HCT116 (cell line): ENCODE data around the gene KLHL3. TPM values are rescaled to one million over a fixed set of nuclear protein-coding genes. Genes with fewer than 3 reads are reported as not detected.

Experiments used
- ATAC-seq: fragments of 200-7000 bp; cut with Tn5 transposase; 2 replicates; pipeline ENCODE4 v1.9.1; 2020; ENCODE audit warnings: mild to moderate bottlenecking, moderate library complexity
- BruUV-seq: library from RNA; stranded (reverse); fragments of 400-500 nt; replicated peaks from 2 replicates; lab custom pipeline; 2021; lab: Mats Ljungman, UMichigan
- CTCF ChIA-PET: fragments of 300-600 bp; sonication (Branson Sonifier 250); formaldehyde crosslinking; loops from one replicate; lab custom pipeline; 2021; ENCODE audit warnings: antibody characterized with exemption; lab: Charles Lee
- POLR2A ChIA-PET: fragments of 300-600, 350-600 bp; sonication (Branson Sonifier 250); formaldehyde crosslinking; loops from one replicate; lab custom pipeline; 2021; ENCODE audit warnings: antibody characterized with exemption; lab: Charles Lee
- RAD21 ChIA-PET, 2 experiments: fragments of 300-600 bp; sonication (Branson Sonifier 250); formaldehyde crosslinking; loops; one replicate each; lab custom pipeline; 2023; ENCODE audit warnings: low total read pairs in 2 of 2; ENCODE audit not compliant: uncharacterized antibody in 2 of 2, unreplicated experiment in 2 of 2, low non-redundant PET in 1 of 2; lab: Charles Lee
- DNase-seq: peaks from one replicate; pipeline ENCODE4 v3.0.0-alpha.2; 2010; ENCODE audit warnings: low read depth, low spot score
- H2AFZ ChIP-seq: fragments of 200-600 bp; shearing (Covaris generic), sonication (generic); 2 replicates; pipeline ENCODE4 v1.6.1; 2017; ENCODE audit warnings: low read depth, mixed run types, mixed read lengths, antibody characterized with exemption, low read length; ENCODE audit not compliant: poor library complexity, severe bottlenecking
- H3K27ac ChIP-seq: 2 replicates; pipeline ENCODE4 v1.5.1; 2012; ENCODE audit warnings: low read depth, low read length
- H3K27me3 ChIP-seq: fragments of 200-600 bp; sonication (generic); 2 replicates; pipeline ENCODE4 v1.6.1; 2016; ENCODE audit warnings: mixed run types, low read length, mixed read lengths; ENCODE audit not compliant: insufficient read depth
- H3K36me3 ChIP-seq, 2 experiments: fragments of 200-500 bp in 1 of 2; fragments of 200-600 bp in 1 of 2; sonication (Bioruptor generic) in 1 of 2; sonication (generic) in 1 of 2; 2 replicates each; pipeline versions ENCODE4 v1.5.1 to v1.6.1; 2014 to 2016; ENCODE audit warnings: low read length in 2 of 2, inconsistent platforms in 1 of 2, mixed read lengths in 1 of 2, mixed run types in 1 of 2; ENCODE audit not compliant: insufficient read depth in 2 of 2, control insufficient read depth in 1 of 2
- H3K4me1 ChIP-seq, 2 experiments: fragments of 200-600 bp in 1 of 2; sonication (generic) in 1 of 2; 2 replicates each; pipeline versions ENCODE4 v1.5.1 to v1.6.1; 2012 to 2017; ENCODE audit warnings: low read length in 2 of 2, inconsistent platforms in 1 of 2, mild to moderate bottlenecking in 1 of 2, mixed read lengths in 1 of 2, mixed run types in 1 of 2, moderate library complexity in 1 of 2; ENCODE audit not compliant: insufficient read depth in 2 of 2, control insufficient read depth in 1 of 2
- H3K4me2 ChIP-seq: fragments of 200-600 bp; sonication (generic); 2 replicates; pipeline ENCODE4 v1.6.1; 2017; ENCODE audit warnings: mixed run types, low read length, mixed read lengths
- H3K4me3 ChIP-seq, 2 experiments: fragments of 200-600 bp in 1 of 2; sonication (generic) in 1 of 2; replicated peaks in 1 of 2; 2 replicates each; pipeline ENCODE4 v1.5.1; 2011 to 2016; ENCODE audit warnings: low read length in 2 of 2, control low read depth in 1 of 2, low read depth in 1 of 2, mild to moderate bottlenecking in 1 of 2, mixed read lengths in 1 of 2, mixed run types in 1 of 2
- H3K79me2 ChIP-seq: fragments of 200-600 bp; sonication (generic); 2 replicates; pipeline ENCODE4 v1.6.1; 2017; ENCODE audit warnings: mild to moderate bottlenecking, mixed run types, low read length, moderate library complexity, mixed read lengths; ENCODE audit not compliant: insufficient read depth
- H3K9ac ChIP-seq: fragments of 200-600 bp; sonication (generic); 2 replicates; pipeline ENCODE4 v1.6.1; 2016; ENCODE audit warnings: low read length, mixed read lengths
- H3K9me2 ChIP-seq: fragments of 200-600 bp; sonication (generic), shearing (Covaris generic); 2 replicates; pipeline ENCODE4 v1.6.1; 2017; ENCODE audit warnings: mixed run types, mild to moderate bottlenecking, moderate library complexity; ENCODE audit not compliant: insufficient read depth
- H3K9me3 ChIP-seq, 2 experiments: fragments of 200-500 bp in 1 of 2; fragments of 200-600 bp in 1 of 2; sonication (Bioruptor generic) in 1 of 2; sonication (generic) in 1 of 2; 2 replicates each; pipeline ENCODE4 v1.6.1; 2014 to 2017; ENCODE audit warnings: low read length in 2 of 2, mixed read lengths in 2 of 2, inconsistent platforms in 1 of 2, low read depth in 1 of 2, mild to moderate bottlenecking in 1 of 2, mixed run types in 1 of 2, moderate library complexity in 1 of 2; ENCODE audit not compliant: control insufficient read depth in 1 of 2, insufficient read depth in 1 of 2
- H4K20me1 ChIP-seq: fragments of 200-600 bp; sonication (generic), shearing (Covaris generic); 2 replicates; pipeline ENCODE4 v1.6.1; 2017; ENCODE audit warnings: mixed run types, mild to moderate bottlenecking, moderate library complexity; ENCODE audit not compliant: insufficient read depth
- CBX3 ChIP-seq: IDR thresholded peaks from 2 replicates; pipeline ENCODE4 v1.6.1; 2012; ENCODE audit warnings: low read depth
- EZH2phosphoT487 ChIP-seq: fragments of 200-600 bp; IDR thresholded peaks from 2 replicates; pipeline ENCODE4 v1.6.1; 2018; ENCODE audit warnings: antibody characterized with exemption, borderline replicate concordance
- JUND ChIP-seq: IDR thresholded peaks from 2 replicates; pipeline ENCODE4 v1.6.1; 2012
- POLR2A ChIP-seq: IDR thresholded peaks from 2 replicates; pipeline ENCODE4 v1.7.0; 2011; ENCODE audit warnings: borderline replicate concordance; ENCODE audit not compliant: insufficient read depth, insufficient read length; ENCODE audit errors: extremely low read depth
- POLR2AphosphoS5 ChIP-seq: IDR thresholded peaks from 2 replicates; pipeline ENCODE4 v1.6.1; 2011; ENCODE audit warnings: mild to moderate bottlenecking, low read depth, low read length, moderate library complexity
- RAD21 ChIP-seq: IDR thresholded peaks from 2 replicates; pipeline ENCODE4 v1.6.1; 2012; ENCODE audit warnings: low read depth, mild to moderate bottlenecking
- SIN3A ChIP-seq: IDR thresholded peaks from 2 replicates; pipeline ENCODE4 v1.6.1; 2012; ENCODE audit warnings: low read depth
- SRF ChIP-seq: IDR thresholded peaks from 2 replicates; pipeline ENCODE4 v1.6.1; 2012; ENCODE audit warnings: low read depth
- YY1 ChIP-seq: IDR thresholded peaks from 2 replicates; pipeline ENCODE4 v1.6.1; 2011; ENCODE audit warnings: low read length, low read depth, moderate library complexity, mild to moderate bottlenecking; ENCODE audit not compliant: insufficient replicate concordance; ENCODE audit errors: extremely low read depth
- ZFX ChIP-seq: fragments of 450-650 bp; IDR thresholded peaks from 2 replicates; pipeline ENCODE4 v1.6.1; 2017
- ZNF274 ChIP-seq: fragments of 200-500 bp; sonication (Bioruptor generic); IDR thresholded peaks from 2 replicates; pipeline ENCODE4 v1.6.1; 2014; ENCODE audit warnings: mild to moderate bottlenecking, low read depth, low read length, inconsistent platforms
- intact Hi-C: fragments of 100-400 bp; cut with micrococcal nuclease; formaldehyde crosslinking; loops from 2 replicates; pipeline ENCODE4 v1.10.0; 2022
- total RNA-seq: library from RNA; stranded (reverse); gene quantifications from one replicate; pipeline ENCODE4 v1.2.1, GENCODE V29; 2021; ENCODE audit not compliant: unreplicated experiment
- TF ChIP-seq, protein P1 (sequence below), 3 experiments: fragments of 200-600 bp in 1 of 3; sonication (generic) in 1 of 3; IDR thresholded peaks in 2 of 3; conservative IDR thresholded peaks in 1 of 3; 2 replicates each; pipeline ENCODE4 v1.5.1; 2012 to 2017; ENCODE audit warnings: low read depth in 2 of 3, low read length in 2 of 3, antibody characterized with exemption in 1 of 3, borderline replicate concordance in 1 of 3, control low read depth in 1 of 3, mild to moderate bottlenecking in 1 of 3, mixed read lengths in 1 of 3, mixed run types in 1 of 3, moderate library complexity in 1 of 3; ENCODE audit not compliant: insufficient read depth in 1 of 3
- TF ChIP-seq, protein P2 (sequence below): IDR thresholded peaks from 2 replicates; pipeline ENCODE4 v1.6.1; 2012; ENCODE audit warnings: low read depth
- TF ChIP-seq, protein P3 (sequence below): IDR thresholded peaks from 2 replicates; pipeline ENCODE4 v1.6.1; 2011; ENCODE audit warnings: mild to moderate bottlenecking, low read length, moderate library complexity; ENCODE audit not compliant: insufficient replicate concordance; ENCODE audit errors: extremely low read depth

Gene KLHL3
- total RNA-seq, 1 experiment from 2014 or later: not detected

DNA sequence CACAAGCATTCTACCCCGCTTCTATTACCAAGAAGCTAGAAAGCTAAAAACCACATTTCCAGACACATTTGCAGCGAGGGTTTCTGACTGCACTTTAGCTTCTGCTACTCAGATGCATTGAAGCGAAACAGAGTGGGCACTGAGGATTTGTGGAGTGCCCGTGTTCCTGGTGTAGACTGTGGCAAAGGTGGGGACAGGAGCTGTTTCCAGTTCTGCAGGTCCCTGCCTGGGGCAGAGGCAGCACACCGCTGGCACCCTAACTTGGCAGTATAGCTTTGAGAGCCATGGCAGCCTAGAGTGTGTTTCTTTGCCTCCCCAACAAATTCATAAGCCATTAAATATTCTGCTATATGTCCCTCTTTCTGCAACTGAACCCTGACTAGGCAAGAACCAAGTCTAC is 128.1 kb downstream of the KLHL3 start:
- RAD21 ChIA-PET: no interaction called here
- no peaks in the 10 kb centered on the region for H3K4me1 ChIP-seq
- no TSS peak for BruUV-seq
- ATAC-seq (no peak), DNase-seq (no peak)
- TF ChIP-seq SIN3A (no peak), EZH2phosphoT487 (no peak), RAD21 (no peak), POLR2AphosphoS5 (no peak), ZNF274 (no peak), SRF (no peak), ZFX (no peak), YY1 (no peak), POLR2A (no peak), CBX3 (no peak), JUND (no peak)
- TF ChIP-seq, protein P1, sequence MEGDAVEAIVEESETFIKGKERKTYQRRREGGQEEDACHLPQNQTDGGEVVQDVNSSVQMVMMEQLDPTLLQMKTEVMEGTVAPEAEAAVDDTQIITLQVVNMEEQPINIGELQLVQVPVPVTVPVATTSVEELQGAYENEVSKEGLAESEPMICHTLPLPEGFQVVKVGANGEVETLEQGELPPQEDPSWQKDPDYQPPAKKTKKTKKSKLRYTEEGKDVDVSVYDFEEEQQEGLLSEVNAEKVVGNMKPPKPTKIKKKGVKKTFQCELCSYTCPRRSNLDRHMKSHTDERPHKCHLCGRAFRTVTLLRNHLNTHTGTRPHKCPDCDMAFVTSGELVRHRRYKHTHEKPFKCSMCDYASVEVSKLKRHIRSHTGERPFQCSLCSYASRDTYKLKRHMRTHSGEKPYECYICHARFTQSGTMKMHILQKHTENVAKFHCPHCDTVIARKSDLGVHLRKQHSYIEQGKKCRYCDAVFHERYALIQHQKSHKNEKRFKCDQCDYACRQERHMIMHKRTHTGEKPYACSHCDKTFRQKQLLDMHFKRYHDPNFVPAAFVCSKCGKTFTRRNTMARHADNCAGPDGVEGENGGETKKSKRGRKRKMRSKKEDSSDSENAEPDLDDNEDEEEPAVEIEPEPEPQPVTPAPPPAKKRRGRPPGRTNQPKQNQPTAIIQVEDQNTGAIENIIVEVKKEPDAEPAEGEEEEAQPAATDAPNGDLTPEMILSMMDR (IDR thresholded peaks at IDR 0.05 in 2 of 3, conservative IDR thresholded peaks at IDR 0.05 in 1 of 3; ENCODE audit: borderline replicate concordance in 1 of 3, insufficient read depth in 1 of 3, low read depth in 2 of 3, low read length in 2 of 3): no peak
- TF ChIP-seq, protein P2, sequence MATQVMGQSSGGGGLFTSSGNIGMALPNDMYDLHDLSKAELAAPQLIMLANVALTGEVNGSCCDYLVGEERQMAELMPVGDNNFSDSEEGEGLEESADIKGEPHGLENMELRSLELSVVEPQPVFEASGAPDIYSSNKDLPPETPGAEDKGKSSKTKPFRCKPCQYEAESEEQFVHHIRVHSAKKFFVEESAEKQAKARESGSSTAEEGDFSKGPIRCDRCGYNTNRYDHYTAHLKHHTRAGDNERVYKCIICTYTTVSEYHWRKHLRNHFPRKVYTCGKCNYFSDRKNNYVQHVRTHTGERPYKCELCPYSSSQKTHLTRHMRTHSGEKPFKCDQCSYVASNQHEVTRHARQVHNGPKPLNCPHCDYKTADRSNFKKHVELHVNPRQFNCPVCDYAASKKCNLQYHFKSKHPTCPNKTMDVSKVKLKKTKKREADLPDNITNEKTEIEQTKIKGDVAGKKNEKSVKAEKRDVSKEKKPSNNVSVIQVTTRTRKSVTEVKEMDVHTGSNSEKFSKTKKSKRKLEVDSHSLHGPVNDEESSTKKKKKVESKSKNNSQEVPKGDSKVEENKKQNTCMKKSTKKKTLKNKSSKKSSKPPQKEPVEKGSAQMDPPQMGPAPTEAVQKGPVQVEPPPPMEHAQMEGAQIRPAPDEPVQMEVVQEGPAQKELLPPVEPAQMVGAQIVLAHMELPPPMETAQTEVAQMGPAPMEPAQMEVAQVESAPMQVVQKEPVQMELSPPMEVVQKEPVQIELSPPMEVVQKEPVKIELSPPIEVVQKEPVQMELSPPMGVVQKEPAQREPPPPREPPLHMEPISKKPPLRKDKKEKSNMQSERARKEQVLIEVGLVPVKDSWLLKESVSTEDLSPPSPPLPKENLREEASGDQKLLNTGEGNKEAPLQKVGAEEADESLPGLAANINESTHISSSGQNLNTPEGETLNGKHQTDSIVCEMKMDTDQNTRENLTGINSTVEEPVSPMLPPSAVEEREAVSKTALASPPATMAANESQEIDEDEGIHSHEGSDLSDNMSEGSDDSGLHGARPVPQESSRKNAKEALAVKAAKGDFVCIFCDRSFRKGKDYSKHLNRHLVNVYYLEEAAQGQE: no peak
- TF ChIP-seq, protein P3, sequence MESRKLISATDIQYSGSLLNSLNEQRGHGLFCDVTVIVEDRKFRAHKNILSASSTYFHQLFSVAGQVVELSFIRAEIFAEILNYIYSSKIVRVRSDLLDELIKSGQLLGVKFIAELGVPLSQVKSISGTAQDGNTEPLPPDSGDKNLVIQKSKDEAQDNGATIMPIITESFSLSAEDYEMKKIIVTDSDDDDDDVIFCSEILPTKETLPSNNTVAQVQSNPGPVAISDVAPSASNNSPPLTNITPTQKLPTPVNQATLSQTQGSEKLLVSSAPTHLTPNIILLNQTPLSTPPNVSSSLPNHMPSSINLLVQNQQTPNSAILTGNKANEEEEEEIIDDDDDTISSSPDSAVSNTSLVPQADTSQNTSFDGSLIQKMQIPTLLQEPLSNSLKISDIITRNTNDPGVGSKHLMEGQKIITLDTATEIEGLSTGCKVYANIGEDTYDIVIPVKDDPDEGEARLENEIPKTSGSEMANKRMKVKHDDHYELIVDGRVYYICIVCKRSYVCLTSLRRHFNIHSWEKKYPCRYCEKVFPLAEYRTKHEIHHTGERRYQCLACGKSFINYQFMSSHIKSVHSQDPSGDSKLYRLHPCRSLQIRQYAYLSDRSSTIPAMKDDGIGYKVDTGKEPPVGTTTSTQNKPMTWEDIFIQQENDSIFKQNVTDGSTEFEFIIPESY: no peak
- POLR2A ChIA-PET: no interaction called here
- no peaks in the 10 kb centered on the region for H3K9me3 ChIP-seq
- peaks cover 71% of the 10 kb centered on the region for H3K27me3 ChIP-seq
- no peaks in the 10 kb centered on the region for H3K79me2 ChIP-seq
- H4K20me1 ChIP-seq: no peaks in the 10 kb centered on the region
- no peaks in the 10 kb centered on the region for H3K36me3 ChIP-seq
- no peak overlapping the region for H3K4me3 ChIP-seq
- H3K27ac ChIP-seq: no peak overlapping the region
- H3K9me2 ChIP-seq: no peaks in the 10 kb centered on the region
- no peak overlapping the region for H3K9ac ChIP-seq
- CTCF ChIA-PET: interaction anchor here (1.3 kb wide), 1 partner anchor 53 kb away, joined by 3 read pairs; no protein-coding TSS in a partner anchor
- no peak overlapping the region for H2AFZ ChIP-seq
- intact Hi-C loops: no loop called here
- H3K4me2 ChIP-seq: no peak overlapping the region
